EL (cell line): ENCODE data around the gene MSX2.

Experiments used
- DNase-seq: peaks from one replicate; pipeline ENCODE4 v3.0.0-alpha.2; 2016

The MSX2 gene

GRCh38 chr5:174724484-174725260, at the start of gene MSX2:
Gene MSX2 (plus strand): TSS chr5:174724582. CDS start chr5:174724660, 78 bp downstream.
- peak; percentile 80 for DNase-seq

GRCh38 chr5:174675110-174675509, 49.3 kb upstream of the MSX2 start:
- no peak for DNase-seq

DNA sequence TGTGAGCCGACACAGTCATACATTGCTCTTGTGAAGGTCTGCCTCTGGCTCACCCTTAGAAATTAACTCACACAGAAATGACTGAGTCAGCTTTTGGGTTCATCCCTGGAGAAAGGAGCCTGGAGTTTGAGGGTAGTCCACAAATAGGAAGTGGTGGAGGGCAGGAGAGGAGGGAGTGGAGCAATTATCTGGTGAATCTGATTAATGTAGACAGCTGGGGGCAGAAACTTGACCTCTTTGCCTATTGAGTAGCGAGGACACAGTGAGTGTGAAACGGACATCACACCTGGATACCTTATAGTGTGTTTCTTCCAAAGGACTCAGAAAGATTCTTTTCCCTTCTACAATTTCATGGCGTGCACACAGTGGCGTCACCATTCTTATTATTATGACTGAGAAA, 48.5 kb upstream of the MSX2 start:
- DNase-seq: no peak

- DNase-seq: no peak
These were observed 46.3 kb upstream of the MSX2 start for GRCh38 chr5:174678107-174678506.

GRCh38 chr5:174680901-174681565, 43.3 kb upstream of the MSX2 start:
- no peak for DNase-seq

- no peak for DNase-seq
These were observed 36.9 kb upstream of the MSX2 start for GRCh38 chr5:174687503-174687902.

GRCh38 chr5:174688441-174689354, 35.7 kb upstream of the MSX2 start:
- no peak for DNase-seq

DNA sequence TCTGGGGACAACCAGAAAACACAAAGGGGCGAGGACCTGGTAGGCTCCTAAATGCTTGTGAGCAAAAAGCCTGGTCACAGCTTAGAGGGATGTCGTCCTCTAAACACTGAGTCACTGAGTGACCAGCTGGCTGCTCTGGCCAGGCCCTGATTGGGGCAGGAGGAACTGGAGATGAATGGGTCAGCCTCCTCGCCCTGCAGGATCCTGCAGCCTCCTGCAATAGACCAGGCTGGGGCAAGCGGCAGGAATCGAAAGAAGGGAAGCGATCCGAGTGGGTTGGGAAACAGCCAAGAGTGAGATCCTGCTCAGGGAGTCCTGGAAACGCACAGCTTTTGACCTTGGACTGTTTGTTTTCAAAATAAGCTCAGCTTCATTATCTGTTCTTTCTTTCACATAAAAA, 34.1 kb upstream of the MSX2 start:
- peak; percentile 48 for DNase-seq

GRCh38 chr5:174692381-174692780, 32.0 kb upstream of the MSX2 start:
- no peak for DNase-seq

- no peak for DNase-seq
These were observed 31.4 kb upstream of the MSX2 start for GRCh38 chr5:174692982-174693422.

DNA sequence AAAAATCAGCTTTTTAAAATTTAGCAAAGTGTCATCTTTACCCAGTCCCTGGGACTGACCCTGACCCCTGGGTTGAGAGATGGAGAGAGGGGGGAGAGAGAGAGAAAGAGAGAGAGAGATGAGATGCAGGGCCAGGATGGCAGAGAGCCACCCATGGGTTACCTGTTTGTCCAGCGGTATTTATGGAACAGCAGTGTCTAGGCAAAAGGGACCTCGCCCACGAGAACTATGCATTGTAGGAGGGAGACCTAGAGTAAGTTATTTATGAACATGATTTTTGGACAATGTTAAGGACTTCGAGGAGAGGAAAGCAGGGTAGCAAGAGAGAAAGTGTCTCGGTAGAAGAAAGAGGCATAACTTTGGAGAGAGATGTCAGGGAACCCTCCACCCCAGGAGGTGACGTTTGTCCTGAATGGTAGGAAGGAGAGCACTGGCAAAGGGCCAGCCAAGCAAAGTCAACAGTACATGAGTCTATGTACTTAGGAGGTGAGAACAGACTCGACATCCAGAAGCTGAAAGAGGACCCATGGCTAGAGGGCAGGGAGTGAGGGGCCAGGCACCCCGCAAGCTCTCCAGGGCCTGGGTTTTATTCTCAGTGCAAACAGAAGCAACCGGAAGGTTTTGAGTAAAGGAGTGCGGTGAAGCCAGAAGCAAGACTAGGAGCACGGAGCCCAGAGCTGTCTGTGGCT, 30.5 kb upstream of the MSX2 start:
- DNase-seq: no peak

DNA sequence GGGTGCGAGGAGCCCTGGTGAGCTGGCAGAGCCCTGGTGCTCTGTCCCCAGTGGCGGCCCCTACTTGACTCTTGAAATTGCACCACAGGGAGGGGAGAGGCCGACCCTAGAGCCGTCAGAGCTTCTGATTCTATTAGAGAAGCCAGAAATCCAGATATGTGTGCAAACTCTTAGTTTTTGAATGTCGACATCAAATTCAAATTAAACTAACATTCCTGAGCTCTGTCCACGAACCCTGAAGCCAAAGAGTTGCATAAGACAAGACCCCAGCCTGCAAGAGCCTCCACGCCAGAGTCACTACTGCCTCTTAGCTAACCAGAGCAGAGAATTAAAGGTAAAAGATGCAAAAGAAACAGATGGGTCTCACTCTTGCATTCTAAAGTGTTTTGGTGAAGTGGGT, 29.8 kb upstream of the MSX2 start:
- no peak for DNase-seq

DNA sequence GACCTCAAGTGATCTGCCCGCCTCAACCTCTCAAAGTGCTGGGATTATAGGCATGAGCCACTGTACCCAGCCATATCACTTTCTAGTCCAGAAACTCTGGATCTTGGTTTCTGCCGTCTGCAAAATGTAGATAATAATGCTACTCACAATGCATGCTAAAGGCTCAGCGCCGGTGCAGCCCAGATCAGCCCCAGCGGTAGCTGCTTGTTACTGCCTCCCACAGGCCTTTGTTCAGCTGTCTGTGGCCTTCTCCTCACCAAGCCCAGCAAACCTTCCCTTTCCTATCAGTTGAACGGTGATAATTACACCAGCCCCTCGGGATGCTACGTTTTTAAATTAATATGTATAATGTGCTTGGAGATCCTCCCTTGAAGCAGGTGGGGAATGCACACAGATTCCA, 26.2 kb upstream of the MSX2 start:
- no peak for DNase-seq

DNA sequence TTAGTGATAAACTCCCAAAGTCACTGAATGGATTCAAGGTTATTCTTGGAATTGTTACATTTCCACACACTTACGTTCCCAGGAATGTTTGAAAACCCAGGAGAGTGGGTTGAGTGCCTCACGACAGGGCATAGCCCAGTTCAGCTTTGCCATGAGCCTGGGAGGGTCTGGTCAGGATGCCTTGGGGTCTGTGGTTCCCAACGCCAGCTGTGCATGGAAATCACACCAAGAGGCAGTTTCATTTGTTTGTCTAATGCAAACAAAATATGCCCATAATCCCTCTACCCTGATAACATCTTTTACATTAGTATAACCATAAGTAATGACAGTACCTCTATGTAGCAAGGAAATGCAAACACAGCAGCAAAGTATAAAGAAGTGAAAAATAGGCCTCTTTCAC, 25.3 kb upstream of the MSX2 start:
- no peak for DNase-seq

GRCh38 chr5:174706997-174707572, 17.3 kb upstream of the MSX2 start:
- DNase-seq: no peak

GRCh38 chr5:174707671-174708070, 16.7 kb upstream of the MSX2 start:
- DNase-seq: no peak

- no peak for DNase-seq
These were observed 15.7 kb upstream of the MSX2 start for GRCh38 chr5:174708476-174709207.

- no peak for DNase-seq
These were observed 9.6 kb upstream of the MSX2 start for GRCh38 chr5:174714751-174715150.

DNA sequence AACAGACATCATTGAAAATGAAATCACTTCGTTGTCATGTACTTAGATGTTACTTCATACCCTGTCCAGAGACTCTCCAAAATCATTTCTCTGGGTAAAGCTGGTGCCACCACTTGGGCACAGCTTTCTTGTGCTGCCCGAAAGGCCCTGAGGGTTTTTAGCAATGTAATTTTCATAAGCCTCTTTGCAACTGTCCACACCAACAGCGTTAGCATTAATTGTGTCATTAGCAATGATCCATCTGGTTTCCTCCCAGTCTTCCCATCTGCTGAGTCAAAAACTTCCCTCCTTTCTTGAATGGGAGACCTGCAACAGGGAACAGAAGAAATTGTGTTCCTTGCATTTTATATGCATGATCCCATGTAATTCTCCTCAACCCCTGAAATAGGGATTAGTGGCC, 8.6 kb upstream of the MSX2 start:
- DNase-seq: no peak

GRCh38 chr5:174717826-174718455, 6.4 kb upstream of the MSX2 start:
- DNase-seq: no peak
